SK-N-SH treated with all-trans-retinoic acid at 6 μM for 48 hours (cell line): Measurements from ENCODE around the gene MSRB1.

Experiments
- PPARA ChIP-seq: fragments of 250-450 bp; sonication (Bioruptor Pico); IDR thresholded peaks from 2 replicates; pipeline ENCODE4 v1.5.0; 2020; ENCODE audit warnings: mild to moderate bottlenecking, borderline replicate concordance
- RARB ChIP-seq: fragments of 250-450 bp; sonication (Bioruptor Pico); IDR thresholded peaks from 2 replicates; pipeline ENCODE4 v1.8.0; 2021; ENCODE audit warnings: mild to moderate bottlenecking, moderate library complexity
- TOX ChIP-seq: fragments of 250-450 bp; sonication (Bioruptor Pico); IDR thresholded peaks from 2 replicates; pipeline ENCODE4 v1.8.0; 2021; ENCODE audit warnings: mild to moderate bottlenecking, moderate library complexity, borderline replicate concordance
- ZFP3 ChIP-seq: fragments of 250-450 bp; sonication (Bioruptor Pico); IDR thresholded peaks from 2 replicates; pipeline ENCODE4 v1.5.0; 2020; ENCODE audit warnings: mild to moderate bottlenecking, moderate library complexity
- ZNF565 ChIP-seq: fragments of 450-650 bp; formaldehyde crosslinking; conservative IDR thresholded peaks from 2 replicates; pipeline ENCODE4 v1.5.0; 2020; ENCODE audit warnings: low read depth, mild to moderate bottlenecking, moderate library complexity
- ZNF8 ChIP-seq: fragments of 450-650 bp; formaldehyde crosslinking; IDR thresholded peaks from 2 replicates; pipeline ENCODE4 v1.5.0; 2020; ENCODE audit warnings: mild to moderate bottlenecking, moderate library complexity

GRCh38 chr16:1903220-1903574, 39.8 kb downstream of the MSRB1 start:
- TF ChIP-seq PPARA (CRISPR knock-in tag): no peak
- no peak for TF ChIP-seq RARB (CRISPR knock-in tag)
- no peak for TF ChIP-seq ZNF565 (CRISPR knock-in tag)
- TF ChIP-seq ZFP3 (CRISPR knock-in tag): no peak
- no peak for TF ChIP-seq TOX (CRISPR knock-in tag)
- no peak for TF ChIP-seq ZNF8 (CRISPR knock-in tag)
